SK-N-MC (cell line): Measurements from ENCODE around the gene CACNA2D2.

ENCODE experiments used
- EZH2 ChIP-seq: fragments of 200-600 bp; sonication (generic); IDR thresholded peaks from one replicate; pipeline ENCODE4 v1.6.1; 2017; ENCODE audit warnings: antibody characterized with exemption
- FOXP2 ChIP-seq: optimal IDR thresholded peaks from 2 replicates; pipeline ENCODE3; 2011; ENCODE audit warnings: mild to moderate bottlenecking, moderate library complexity; ENCODE audit not compliant: insufficient read depth; ENCODE audit errors: extremely low read length, control extremely low read depth
- POLR2AphosphoS5 ChIP-seq: IDR thresholded peaks from 2 replicates; pipeline ENCODE4 v1.6.1; 2012; ENCODE audit warnings: mild to moderate bottlenecking, low read depth, low read length, borderline replicate concordance

DNA sequence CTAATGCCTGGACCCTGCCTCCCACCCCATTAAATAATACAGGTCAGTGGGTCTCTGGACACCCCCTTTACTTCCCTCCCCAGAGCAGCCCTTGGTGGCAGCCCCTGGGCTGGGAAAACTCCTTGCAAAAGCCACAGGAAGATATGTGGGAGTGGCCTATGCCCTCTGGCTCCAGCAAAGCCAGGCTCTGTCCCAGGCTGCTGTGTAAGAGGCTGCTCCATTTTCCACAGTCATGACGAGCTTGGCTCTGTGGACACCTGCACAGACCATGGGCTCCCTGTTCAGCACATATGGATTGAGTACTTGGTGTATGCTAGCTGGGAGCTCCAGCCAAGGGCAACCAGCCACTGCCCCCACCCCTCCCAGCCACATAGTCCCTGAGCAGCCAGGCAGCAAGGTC is 13.0 kb downstream of the CACNA2D2 start:
- no peak for TF ChIP-seq POLR2AphosphoS5
- no peak for TF ChIP-seq EZH2
- TF ChIP-seq FOXP2 = no peak
